OCI-LY3 (cell line): Measurements from ENCODE around the gene ZHX3.

Source experiments
- CTCF ChIP-seq: fragments of 200-600, 300-600 bp; sonication (generic); IDR thresholded peaks from 2 replicates; pipeline ENCODE4 v1.5.1; 2014; ENCODE audit warnings: antibody characterized with exemption, low read length, low read depth
- EZH2phosphoT487 ChIP-seq: fragments of 200-600 bp; shearing (Covaris generic); IDR thresholded peaks from 2 replicates; pipeline ENCODE4 v1.6.1; 2018; ENCODE audit warnings: antibody characterized with exemption, mixed run types, low read depth

GRCh38 chr20:41139227-41140093 lies 178.1 kb downstream of the ZHX3 start:
- TF ChIP-seq CTCF (no peak), EZH2phosphoT487 (no peak)
